GM08714 (cell line): ENCODE data around the gene CALHM6.

Experiments used
- H3K4me3 ChIP-seq: fragments of 200-500 bp; sonication (Bioruptor generic); 2 replicates; pipeline ENCODE4 v1.5.1; 2014; ENCODE audit warnings: mild to moderate bottlenecking, low read length, inconsistent platforms
- ZNF274 ChIP-seq: IDR thresholded peaks from 2 replicates; pipeline ENCODE4 v1.6.1; 2012; ENCODE audit warnings: mild to moderate bottlenecking, low read depth, low read length

Gene CALHM6

GRCh38 chr6:116461331-116461931 lies at the start of gene CALHM6:
CALHM6 (plus strand) TSS chr6:116461375; CDS start chr6:116461930, 555 bp downstream.
- H3K4me3 ChIP-seq: peak within 1 kb of the TSS; percentile 51; the same call in 1 of the 2 replicates
- TF ChIP-seq ZNF274: no peak

DNA sequence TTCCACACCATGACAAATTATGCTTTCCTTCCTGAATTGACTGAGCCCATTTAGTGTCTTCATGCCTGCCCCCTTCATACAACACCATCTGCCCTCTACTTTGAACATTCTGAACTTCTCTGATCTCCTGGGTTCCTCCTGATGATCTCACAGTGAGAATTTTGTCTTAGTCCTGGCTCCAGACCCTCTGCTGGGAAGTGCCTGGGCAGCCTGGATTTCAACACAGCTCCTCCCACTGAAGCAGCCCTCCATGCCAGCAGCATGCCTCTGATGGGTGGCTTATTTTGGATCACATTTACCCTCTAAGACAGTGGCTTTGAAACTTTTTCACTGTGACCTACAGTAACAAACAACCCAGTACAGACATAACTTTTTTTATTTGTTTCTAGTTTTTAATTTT lies 48.9 kb upstream of the CALHM6 start:
- no peak for TF ChIP-seq ZNF274

GRCh38 chr6:116413357-116413756 lies 47.8 kb upstream of the CALHM6 start:
- H3K4me3 ChIP-seq: no peak overlapping the region
- TF ChIP-seq ZNF274: no peak

More for the DNA sequence above, 48.9 kb upstream of the CALHM6 start:
- H3K4me3 ChIP-seq: no peak overlapping the region

DNA sequence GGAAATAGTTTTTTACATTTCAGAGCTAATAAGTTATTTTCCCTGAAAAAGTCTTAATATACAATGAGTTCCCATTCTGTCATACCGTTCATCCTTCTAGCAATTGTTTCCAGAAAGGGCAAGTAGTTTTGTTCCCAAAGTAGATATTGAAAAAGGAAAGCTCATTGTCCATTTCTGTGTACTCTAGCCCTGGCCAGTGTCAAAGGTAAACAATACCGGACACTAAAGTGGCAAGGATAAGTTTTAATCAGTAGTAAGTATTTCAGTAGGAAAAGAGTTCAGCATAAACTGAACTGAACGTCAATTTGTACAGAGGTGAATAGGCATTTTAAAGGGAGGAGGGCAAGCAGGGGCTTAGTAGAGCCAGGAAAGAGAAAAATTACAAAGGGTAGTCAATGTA lies 43.5 kb upstream of the CALHM6 start:
- H3K4me3 ChIP-seq: no peak overlapping the region
- TF ChIP-seq ZNF274: no peak

GRCh38 chr6:116419069-116419786 lies 41.9 kb upstream of the CALHM6 start:
- H3K4me3 ChIP-seq: no peak overlapping the region
- no peak for TF ChIP-seq ZNF274

- TF ChIP-seq ZNF274: no peak
- no peak overlapping the region for H3K4me3 ChIP-seq
These were observed 40.8 kb upstream of the CALHM6 start for GRCh38 chr6:116420341-116420740.

DNA sequence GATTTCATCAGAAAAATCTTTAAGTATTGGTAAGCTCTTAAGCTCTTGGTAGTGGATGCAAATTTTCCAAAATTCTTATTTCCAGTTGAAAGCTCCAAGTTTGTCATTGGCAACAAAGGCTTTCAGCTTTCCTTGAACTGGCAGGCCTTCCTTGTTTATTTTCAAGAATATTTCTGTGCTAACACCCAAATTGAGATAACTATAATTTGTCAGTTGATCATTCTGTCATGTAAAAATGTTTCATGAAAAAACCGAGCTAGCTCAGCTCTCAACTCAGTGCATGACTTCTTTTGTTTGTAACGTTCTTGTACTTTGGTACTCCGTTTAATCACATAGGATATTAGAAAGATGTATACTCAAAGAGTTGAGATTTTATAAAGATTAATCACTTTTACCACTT lies 38.9 kb upstream of the CALHM6 start:
- TF ChIP-seq ZNF274: no peak

GRCh38 chr6:116424001-116424400 lies 37.2 kb upstream of the CALHM6 start:
- no peak for TF ChIP-seq ZNF274
- H3K4me3 ChIP-seq: no peak overlapping the region

More for the DNA sequence above, 38.9 kb upstream of the CALHM6 start:
- H3K4me3 ChIP-seq: no peak overlapping the region

DNA sequence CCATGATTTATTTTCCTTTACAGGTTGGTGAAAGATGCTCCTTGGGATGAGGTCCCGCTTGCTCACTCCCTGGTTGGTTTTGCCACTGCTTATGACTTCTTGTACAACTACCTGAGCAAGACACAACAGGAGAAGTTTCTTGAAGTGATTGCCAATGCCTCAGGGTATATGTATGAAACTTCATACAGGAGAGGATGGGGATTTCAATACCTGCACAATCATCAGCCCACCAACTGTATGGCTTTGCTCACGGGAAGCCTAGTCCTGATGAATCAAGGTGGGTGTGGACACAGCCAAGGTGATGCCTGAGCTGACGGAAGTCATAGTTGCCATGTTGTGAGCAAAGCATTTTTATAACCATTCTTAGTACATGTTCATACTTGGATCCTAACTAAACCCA lies 34.6 kb upstream of the CALHM6 start:
- H3K4me3 ChIP-seq: no peak overlapping the region
- TF ChIP-seq ZNF274: no peak

GRCh38 chr6:116429111-116429510 lies 32.1 kb upstream of the CALHM6 start:
- no peak for TF ChIP-seq ZNF274

GRCh38 chr6:116430860-116431259 lies 30.3 kb upstream of the CALHM6 start:
- no peak for TF ChIP-seq ZNF274
- H3K4me3 ChIP-seq: no peak overlapping the region

More at GRCh38 chr6:116429111-116429510, 32.1 kb upstream of the CALHM6 start:
- no peak overlapping the region for H3K4me3 ChIP-seq

- no peak for TF ChIP-seq ZNF274
- H3K4me3 ChIP-seq: no peak overlapping the region
These were observed 29.1 kb upstream of the CALHM6 start for GRCh38 chr6:116431964-116432595.

GRCh38 chr6:116433206-116433712 lies 27.9 kb upstream of the CALHM6 start:
- H3K4me3 ChIP-seq: no peak overlapping the region
- no peak for TF ChIP-seq ZNF274

DNA sequence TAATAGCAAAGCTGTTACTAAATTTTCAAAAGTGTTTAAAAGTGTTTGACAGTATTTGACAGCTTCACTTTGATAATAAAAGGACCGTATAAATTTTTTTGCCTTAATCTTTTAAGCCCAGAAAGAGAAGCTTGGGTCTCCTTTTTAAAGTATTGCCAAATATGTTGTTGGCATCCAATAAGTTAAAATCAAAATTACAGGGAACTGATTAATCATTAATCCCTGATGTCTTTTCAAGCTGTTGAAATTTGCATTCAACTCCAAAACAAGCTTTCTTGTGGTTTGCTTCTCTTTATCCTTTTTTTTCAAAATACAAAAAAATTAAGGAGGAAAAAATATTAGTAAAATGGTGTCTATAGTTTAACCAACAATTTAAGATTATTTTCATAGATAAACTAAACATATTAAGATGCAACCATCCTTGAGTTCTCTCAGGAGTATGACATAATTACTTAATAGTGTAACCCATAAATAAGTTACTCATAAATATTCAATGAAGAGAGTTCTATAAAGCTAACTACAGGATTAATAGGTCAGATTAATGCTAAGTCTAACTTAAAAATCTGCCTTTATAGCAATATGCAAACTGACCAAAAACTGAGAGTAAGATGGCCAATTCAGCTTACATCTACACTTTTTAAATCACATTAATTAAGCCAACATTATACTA lies 27.0 kb upstream of the CALHM6 start:
- TF ChIP-seq ZNF274: no peak
- no peak overlapping the region for H3K4me3 ChIP-seq
